Fibroblast of the aortic adventitia (primary cell): ENCODE results near the gene MALAT1. TPM values are rescaled to one million over a fixed set of nuclear protein-coding genes. Genes with fewer than 3 reads are reported as not detected.
A peak's percentile ranks its signal among the peaks of the same experiment; 100 is the strongest.

Experiments
- DNase-seq: peaks from one replicate; pipeline ENCODE4 v3.0.0-alpha.2; 2010; ENCODE audit warnings: low read depth
- H3K4me3 ChIP-seq: 2 replicates; pipeline ENCODE4 v1.5.1; 2011; ENCODE audit warnings: low read depth, mild to moderate bottlenecking, control low read depth, low read length, moderate library complexity
- total RNA-seq: library from RNA; depleted of rRNA; stranded (reverse); fragments of >200 nt; gene quantifications from 2 replicates; pipeline ENCODE4 v1.2.3, GENCODE V29; 2012; ENCODE audit warnings: low replicate concordance
- TF ChIP-seq, protein P1 (sequence below): IDR thresholded peaks from 2 replicates; pipeline ENCODE4 v1.5.1; 2011; ENCODE audit warnings: mild to moderate bottlenecking, low read length, control low read depth, inconsistent platforms; ENCODE audit not compliant: insufficient read depth

MALAT1 gene
- total RNA-seq, 1 donor, result 10,787 TPM

DNA sequence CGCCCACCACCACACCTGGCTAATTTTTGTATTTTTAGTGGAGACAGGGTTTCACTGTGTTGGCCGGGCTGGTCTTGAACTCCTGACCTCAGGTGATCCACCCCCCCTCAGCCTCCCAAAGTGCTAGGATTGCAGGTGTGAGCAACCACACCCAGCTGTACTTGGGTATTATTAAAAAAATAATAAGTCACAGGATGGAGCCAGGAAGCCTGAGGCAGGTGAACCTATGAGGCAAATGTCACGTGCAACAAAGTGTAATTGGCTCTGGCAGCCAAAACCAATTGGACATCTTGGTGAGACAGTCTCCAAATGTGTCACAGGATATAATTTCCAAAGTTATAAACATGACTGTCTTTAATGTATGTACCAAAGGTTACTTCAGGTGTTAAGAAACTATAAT lies 24.0 kb upstream of the MALAT1 start:
- no peak overlapping the region for H3K4me3 ChIP-seq
- TF ChIP-seq, protein P1, sequence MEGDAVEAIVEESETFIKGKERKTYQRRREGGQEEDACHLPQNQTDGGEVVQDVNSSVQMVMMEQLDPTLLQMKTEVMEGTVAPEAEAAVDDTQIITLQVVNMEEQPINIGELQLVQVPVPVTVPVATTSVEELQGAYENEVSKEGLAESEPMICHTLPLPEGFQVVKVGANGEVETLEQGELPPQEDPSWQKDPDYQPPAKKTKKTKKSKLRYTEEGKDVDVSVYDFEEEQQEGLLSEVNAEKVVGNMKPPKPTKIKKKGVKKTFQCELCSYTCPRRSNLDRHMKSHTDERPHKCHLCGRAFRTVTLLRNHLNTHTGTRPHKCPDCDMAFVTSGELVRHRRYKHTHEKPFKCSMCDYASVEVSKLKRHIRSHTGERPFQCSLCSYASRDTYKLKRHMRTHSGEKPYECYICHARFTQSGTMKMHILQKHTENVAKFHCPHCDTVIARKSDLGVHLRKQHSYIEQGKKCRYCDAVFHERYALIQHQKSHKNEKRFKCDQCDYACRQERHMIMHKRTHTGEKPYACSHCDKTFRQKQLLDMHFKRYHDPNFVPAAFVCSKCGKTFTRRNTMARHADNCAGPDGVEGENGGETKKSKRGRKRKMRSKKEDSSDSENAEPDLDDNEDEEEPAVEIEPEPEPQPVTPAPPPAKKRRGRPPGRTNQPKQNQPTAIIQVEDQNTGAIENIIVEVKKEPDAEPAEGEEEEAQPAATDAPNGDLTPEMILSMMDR, result no peak
- DNase-seq, result no peak

DNA sequence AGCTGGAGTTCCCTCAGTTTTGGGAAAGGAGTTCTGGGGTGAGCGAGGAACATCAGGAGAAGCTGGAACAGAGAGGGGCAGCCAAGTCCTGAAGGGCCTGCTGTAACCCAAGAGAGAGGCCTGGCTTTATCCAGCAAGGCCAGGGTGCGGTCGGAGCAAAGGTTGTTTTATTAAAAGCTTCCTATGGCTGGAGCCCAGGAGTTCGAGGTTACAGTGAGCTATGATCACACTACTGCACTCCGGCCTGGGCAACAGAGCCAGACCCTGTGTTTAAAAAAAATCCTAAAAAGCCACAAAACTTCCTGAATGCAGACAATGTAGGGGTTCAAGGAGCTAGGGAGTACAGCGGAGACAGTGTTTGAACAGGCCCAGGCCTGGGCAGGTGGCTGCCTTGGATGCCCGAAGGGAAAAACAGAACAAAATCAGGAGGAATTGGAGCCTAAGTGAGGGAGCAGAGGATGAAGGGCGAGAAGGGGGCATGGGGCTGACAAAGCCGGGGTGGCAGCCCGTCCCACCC lies 22.2 kb upstream of the MALAT1 start:
- TF ChIP-seq, protein P1, result no peak
- DNase-seq, result peak; percentile 69
- peak overlapping the region; percentile 80 for H3K4me3 ChIP-seq

DNA sequence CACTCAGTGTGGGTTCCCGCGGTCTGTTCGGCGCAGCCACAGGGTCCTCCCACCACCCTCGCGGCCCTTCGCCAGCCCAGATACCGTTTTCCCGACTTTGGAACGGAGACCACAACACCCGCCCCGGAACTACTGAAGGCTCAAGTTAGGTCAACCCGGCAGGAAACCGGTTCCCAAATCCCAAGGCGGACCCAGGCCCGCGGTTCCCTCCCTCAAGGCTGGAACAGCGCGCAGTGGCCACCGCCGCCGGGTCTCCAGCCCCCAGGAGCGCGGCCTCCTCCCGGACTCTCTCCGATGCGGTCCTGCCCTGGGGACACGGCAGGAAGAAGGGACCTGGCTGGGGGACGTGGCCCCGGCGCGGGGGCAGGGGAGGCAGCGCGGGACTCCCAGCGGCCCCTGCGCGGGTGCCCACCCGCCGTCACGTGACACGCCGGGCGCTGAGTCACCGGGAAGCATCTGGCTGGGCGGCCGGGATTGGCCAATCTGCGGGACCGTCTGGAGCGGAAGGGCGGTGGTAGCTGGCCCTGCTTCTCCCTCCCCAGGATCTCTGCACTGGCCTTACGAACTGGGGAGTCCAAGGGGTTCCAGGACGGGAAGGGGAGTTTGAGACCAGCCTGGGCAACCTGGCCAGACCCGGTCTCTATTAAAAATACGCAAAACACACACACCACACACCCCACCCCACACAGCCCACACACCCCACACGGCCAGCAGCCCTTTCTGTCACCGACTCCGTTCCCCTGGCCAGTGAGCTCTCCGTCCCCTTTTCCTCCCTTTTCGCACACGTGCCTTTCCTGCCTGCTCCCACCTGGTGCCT lies 21.5 kb upstream of the MALAT1 start:
- peak; percentile 92 for DNase-seq
- TF ChIP-seq, protein P1, result no peak
- peak overlapping the region; percentile 80 for H3K4me3 ChIP-seq

DNA sequence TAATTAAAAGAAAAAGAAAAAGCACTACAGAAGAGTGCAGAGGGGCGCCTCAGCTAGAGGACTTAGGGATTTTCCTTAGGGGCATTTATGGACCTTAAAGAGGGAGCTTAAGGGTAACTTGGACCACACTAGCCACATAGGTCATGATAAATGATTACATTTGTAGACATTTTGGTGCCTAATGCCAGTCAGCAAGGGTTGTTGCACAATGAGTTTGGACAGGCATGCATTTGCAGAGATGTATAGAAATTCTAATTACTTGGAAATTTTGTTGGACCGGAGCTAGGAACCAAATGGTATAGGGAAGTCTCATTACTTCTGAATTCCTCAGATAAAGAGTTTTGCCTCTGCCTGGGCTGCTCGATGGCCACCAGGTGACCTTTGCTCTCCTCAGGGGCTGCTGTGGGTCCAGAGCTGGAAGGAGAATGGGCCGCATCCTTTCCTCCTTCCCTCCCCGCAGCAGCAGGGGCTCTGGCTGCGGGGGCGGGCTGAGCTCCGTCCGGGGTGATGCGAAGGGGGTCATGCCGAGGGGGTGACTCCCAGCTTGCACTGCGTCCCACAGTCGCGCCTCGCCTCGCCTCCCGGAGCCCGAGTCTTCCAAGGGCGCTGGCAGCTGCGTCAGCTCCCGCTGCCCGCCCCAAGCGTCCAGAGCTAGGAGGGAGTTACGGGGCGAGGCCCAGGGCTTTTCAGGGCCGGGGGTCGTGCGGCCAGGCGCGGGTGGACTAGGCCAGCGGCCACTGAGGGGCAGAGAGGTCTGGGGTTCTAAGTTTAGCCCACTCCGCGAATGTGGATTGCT lies 20.3 kb upstream of the MALAT1 start:
- H3K4me3 ChIP-seq, result peak overlapping the region; percentile 52
- peak; percentile 70 for DNase-seq
- TF ChIP-seq, protein P1, result no peak

DNA sequence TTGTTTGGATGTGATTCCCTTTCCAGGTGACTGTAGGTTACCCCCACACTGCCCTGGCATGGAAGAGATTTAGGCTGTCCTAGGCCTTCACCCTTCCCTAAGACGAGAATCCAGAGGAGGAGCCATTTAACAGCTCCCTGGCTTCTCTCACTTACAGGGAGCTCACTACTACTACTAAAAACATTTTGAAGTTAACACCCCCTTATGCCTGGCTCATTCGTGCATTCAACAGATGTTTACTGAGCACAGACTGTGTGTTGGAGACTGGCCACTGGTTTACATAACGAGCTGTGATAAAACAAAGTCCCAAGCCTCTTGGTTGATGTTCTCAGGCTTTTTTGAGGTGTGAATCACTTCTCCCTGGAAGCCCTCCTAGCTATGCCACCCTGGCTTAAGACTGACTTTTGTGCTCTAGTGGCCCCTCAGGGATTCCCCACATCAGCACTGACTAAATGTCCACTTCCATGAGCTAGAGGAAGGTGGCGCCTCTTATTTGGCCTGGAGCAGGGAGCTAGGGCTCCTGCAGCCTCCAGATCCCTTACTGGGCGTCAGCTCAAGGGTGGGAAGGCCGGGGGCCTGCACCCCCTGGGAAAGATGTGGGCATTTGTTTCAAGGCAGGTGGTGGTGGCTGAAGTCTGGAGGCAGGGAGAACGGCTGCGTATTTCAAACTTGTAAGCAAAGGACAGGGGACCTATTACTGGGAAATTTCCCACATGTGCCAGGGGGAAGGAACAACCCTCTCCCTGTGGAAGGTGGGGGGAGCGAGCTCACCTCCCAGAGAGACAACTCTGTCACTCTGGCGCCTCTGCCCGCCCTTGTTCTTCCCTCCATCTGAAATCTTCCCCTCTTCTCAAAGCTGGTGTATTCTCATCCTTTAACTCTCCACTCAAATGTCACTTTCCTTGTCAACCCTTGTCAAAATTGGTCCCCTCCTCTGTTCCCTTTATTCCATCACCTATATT lies 19.4 kb upstream of the MALAT1 start:
- peak; percentile 99 for DNase-seq
- H3K4me3 ChIP-seq, result peak overlapping the region; percentile 52

More for the DNA sequence above, 19.4 kb upstream of the MALAT1 start:
- TF ChIP-seq, protein P1, result peak; percentile 61
